Measurements from ENCODE around the gene SLC2A1. TPM values are rescaled to one million over a fixed set of nuclear protein-coding genes. Genes with fewer than 3 reads are reported as not detected.

Gene SLC2A1
- total RNA-seq, 2 experiments from 2014 or later: 66.6 to 93.4 TPM

GRCh38 chr1:42990757-42991346 lies 32.2 kb upstream of the SLC2A1 start:
- Histone ChIP-seq H3K9me2 (ENCODE audit: insufficient read depth, low read length) (no peaks in the 10 kb centered on the region), H3K4me1 (ENCODE audit: insufficient read depth, low read length, poor library complexity, severe bottlenecking) (no peaks in the 10 kb centered on the region), H3K4me3 (ENCODE audit: low read depth, low read length, poor library complexity, severe bottlenecking) (no peak overlapping the region), H4K20me1 (ENCODE audit: insufficient read depth, low read length) (no peaks in the 10 kb centered on the region), H2AFZ (ENCODE audit: low read length) (no peak overlapping the region), H3K27ac (ENCODE audit: low read depth, low read length, poor library complexity, severe bottlenecking) (no peak overlapping the region), H3K36me3 (ENCODE audit: insufficient read depth, low read length) (no peaks in the 10 kb centered on the region), H3K9me3 (ENCODE audit: low read length) (no peaks in the 10 kb centered on the region), H3K4me2 (ENCODE audit: low read length) (no peak overlapping the region), H3K79me2 (ENCODE audit: insufficient read depth, low read depth, low read length) (no peaks in the 10 kb centered on the region)
- ChIA-PET CTCF (ENCODE audit: unreplicated experiment) (no interaction called here), POLR2A (no interaction called here)
- no peak for TF ChIP-seq CTCF (conservative IDR thresholded peaks at IDR 0.05; ENCODE audit: low read length)
- no peak for TF ChIP-seq EZH2phosphoT487 (IDR thresholded peaks at IDR 0.05; ENCODE audit: borderline replicate concordance, low read depth, low read length)
- no TSS peak for BruUV-seq (replicated peaks)
- DNase-seq (ENCODE audit: low spot score): no peak
- intact Hi-C loops (cut with micrococcal nuclease; ENCODE audit: unreplicated experiment): no loop called here

GRCh38 chr1:42983693-42984092 lies 25.0 kb upstream of the SLC2A1 start:
- Histone ChIP-seq H3K27ac (ENCODE audit: low read depth, low read length, poor library complexity, severe bottlenecking) (no peak overlapping the region), H3K4me2 (ENCODE audit: low read length) (no peak overlapping the region), H3K36me3 (ENCODE audit: insufficient read depth, low read length) (no peaks in the 10 kb centered on the region), H3K9me3 (ENCODE audit: low read length) (no peaks in the 10 kb centered on the region), H3K79me2 (ENCODE audit: insufficient read depth, low read depth, low read length) (no peaks in the 10 kb centered on the region), H3K4me1 (ENCODE audit: insufficient read depth, low read length, poor library complexity, severe bottlenecking) (peaks cover 20% of the 10 kb centered on the region), H4K20me1 (ENCODE audit: insufficient read depth, low read length) (no peaks in the 10 kb centered on the region), H3K9me2 (ENCODE audit: insufficient read depth, low read length) (no peaks in the 10 kb centered on the region), H2AFZ (ENCODE audit: low read length) (no peak overlapping the region), H3K4me3 (ENCODE audit: low read depth, low read length, poor library complexity, severe bottlenecking) (no peak overlapping the region)
- no peak for TF ChIP-seq CTCF (conservative IDR thresholded peaks at IDR 0.05; ENCODE audit: low read length)
- TF ChIP-seq EZH2phosphoT487 (IDR thresholded peaks at IDR 0.05; ENCODE audit: borderline replicate concordance, low read depth, low read length): no peak
- ChIA-PET POLR2A (interaction anchor here (1.4 kb wide), 1 partner anchor 9 kb away, joined by 5 read pairs; no protein-coding TSS in a partner anchor), CTCF (ENCODE audit: unreplicated experiment) (no interaction called here)
- intact Hi-C loops (cut with micrococcal nuclease; ENCODE audit: unreplicated experiment): no loop called here
- no TSS peak for BruUV-seq (replicated peaks)
- no peak for DNase-seq (ENCODE audit: low spot score)

GRCh38 chr1:42983253-42983652 lies 24.6 kb upstream of the SLC2A1 start:
- ChIA-PET CTCF (ENCODE audit: unreplicated experiment) (no interaction called here), POLR2A (interaction anchor here (1.4 kb wide), 1 partner anchor 8 kb away, joined by 5 read pairs; no protein-coding TSS in a partner anchor)
- TF ChIP-seq CTCF (conservative IDR thresholded peaks at IDR 0.05; ENCODE audit: low read length): no peak
- TF ChIP-seq EZH2phosphoT487 (IDR thresholded peaks at IDR 0.05; ENCODE audit: borderline replicate concordance, low read depth, low read length): no peak
- Histone ChIP-seq H3K36me3 (ENCODE audit: insufficient read depth, low read length) (no peaks in the 10 kb centered on the region), H4K20me1 (ENCODE audit: insufficient read depth, low read length) (no peaks in the 10 kb centered on the region), H3K79me2 (ENCODE audit: insufficient read depth, low read depth, low read length) (no peaks in the 10 kb centered on the region), H3K4me1 (ENCODE audit: insufficient read depth, low read length, poor library complexity, severe bottlenecking) (peaks cover 20% of the 10 kb centered on the region), H3K4me2 (ENCODE audit: low read length) (no peak overlapping the region), H3K9me2 (ENCODE audit: insufficient read depth, low read length) (no peaks in the 10 kb centered on the region), H3K4me3 (ENCODE audit: low read depth, low read length, poor library complexity, severe bottlenecking) (no peak overlapping the region), H3K9me3 (ENCODE audit: low read length) (no peaks in the 10 kb centered on the region), H2AFZ (ENCODE audit: low read length) (no peak overlapping the region), H3K27ac (ENCODE audit: low read depth, low read length, poor library complexity, severe bottlenecking) (no peak overlapping the region)
- no TSS peak for BruUV-seq (replicated peaks)
- intact Hi-C loops (cut with micrococcal nuclease; ENCODE audit: unreplicated experiment): no loop called here
- DNase-seq (ENCODE audit: low spot score): no peak

Measured in OCI-LY7 (cell line).